ENCODE data around the gene USH2A.

USH2A gene

DNA sequence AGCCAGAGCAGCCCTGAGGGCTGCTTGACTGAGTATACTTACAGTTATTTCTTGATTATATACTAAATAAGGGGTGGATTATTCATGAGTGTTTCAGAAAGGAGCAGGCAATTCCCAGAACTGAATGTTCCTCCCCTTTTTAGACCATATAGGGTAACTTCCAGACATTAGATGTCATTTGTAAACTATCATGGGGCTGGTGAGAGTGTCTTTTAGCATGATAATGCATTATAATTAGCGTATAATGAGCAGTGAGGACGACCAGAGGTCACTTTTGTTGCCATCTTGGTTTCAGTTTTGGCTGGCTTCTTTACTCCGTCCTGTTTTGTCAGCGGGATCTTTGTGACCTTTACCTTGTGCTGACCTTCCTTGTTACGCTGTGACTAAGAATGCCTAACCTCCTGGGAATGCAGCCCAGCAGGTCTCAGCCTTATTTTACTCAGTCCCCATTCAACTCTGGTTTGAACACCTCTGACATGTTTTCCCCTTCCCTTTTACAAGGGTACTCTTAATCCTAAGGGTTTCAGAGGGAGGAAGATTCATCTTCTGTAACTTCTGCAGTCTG, 840.0 kb downstream of the USH2A start:
- no peak overlapping the region for H3K4me3 ChIP-seq
- TF ChIP-seq, protein P1, sequence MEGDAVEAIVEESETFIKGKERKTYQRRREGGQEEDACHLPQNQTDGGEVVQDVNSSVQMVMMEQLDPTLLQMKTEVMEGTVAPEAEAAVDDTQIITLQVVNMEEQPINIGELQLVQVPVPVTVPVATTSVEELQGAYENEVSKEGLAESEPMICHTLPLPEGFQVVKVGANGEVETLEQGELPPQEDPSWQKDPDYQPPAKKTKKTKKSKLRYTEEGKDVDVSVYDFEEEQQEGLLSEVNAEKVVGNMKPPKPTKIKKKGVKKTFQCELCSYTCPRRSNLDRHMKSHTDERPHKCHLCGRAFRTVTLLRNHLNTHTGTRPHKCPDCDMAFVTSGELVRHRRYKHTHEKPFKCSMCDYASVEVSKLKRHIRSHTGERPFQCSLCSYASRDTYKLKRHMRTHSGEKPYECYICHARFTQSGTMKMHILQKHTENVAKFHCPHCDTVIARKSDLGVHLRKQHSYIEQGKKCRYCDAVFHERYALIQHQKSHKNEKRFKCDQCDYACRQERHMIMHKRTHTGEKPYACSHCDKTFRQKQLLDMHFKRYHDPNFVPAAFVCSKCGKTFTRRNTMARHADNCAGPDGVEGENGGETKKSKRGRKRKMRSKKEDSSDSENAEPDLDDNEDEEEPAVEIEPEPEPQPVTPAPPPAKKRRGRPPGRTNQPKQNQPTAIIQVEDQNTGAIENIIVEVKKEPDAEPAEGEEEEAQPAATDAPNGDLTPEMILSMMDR (IDR thresholded peaks at IDR 0.05) = no peak
- no peak for DNase-seq (ENCODE audit: low spot score)
- no peak overlapping the region for H3K27ac ChIP-seq

- TF ChIP-seq, protein P1 (IDR thresholded peaks at IDR 0.05) = no peak
- H3K27ac ChIP-seq = no peak overlapping the region
- no peak overlapping the region for H3K4me3 ChIP-seq
- no peak for DNase-seq (ENCODE audit: low spot score)
These were observed 841.4 kb downstream of the USH2A start for GRCh38 chr1:215581896-215582295.

Measured in coronary artery (tissue), 2 donors.